A549 (cell line): ENCODE data around the gene LMTK3. TPM values are rescaled to one million over a fixed set of nuclear protein-coding genes. Genes with fewer than 3 reads are reported as not detected.
A peak's percentile ranks its signal among the peaks of the same experiment; 100 is the strongest.

Source experiments
- ATAC-seq, 2 experiments: fragments of 200-7000 bp in 1 of 2; fragments of >200 bp in 1 of 2; cut with Nextera tagmentation in 1 of 2; cut with Tn5 transposase in 1 of 2; 3 replicates each; pipeline versions ENCODE4 v1.8.0 to v1.9.1; 2018 to 2020; ENCODE audit warnings: mild to moderate bottlenecking in 1 of 2, moderate library complexity in 1 of 2
- CTCF ChIA-PET: fragments of 300-600 bp; sonication (Branson Sonifier 250); formaldehyde crosslinking; extraction: SDS; loops from one replicate; lab custom pipeline; 2021; ENCODE audit warnings: antibody characterized with exemption, inconsistent platforms; lab: Yijun Ruan, JAX
- POLR2A ChIA-PET: fragments of 350-600 bp; formaldehyde crosslinking; extraction: SDS; loops from one replicate; lab custom pipeline; 2021; ENCODE audit warnings: antibody characterized with exemption, inconsistent platforms; lab: Yijun Ruan, JAX
- DNase-seq, 2 experiments: peaks; one replicate each; pipeline versions ENCODE4 v3.0.0 to v3.0.0-alpha.2; 2011 to 2016; ENCODE audit warnings: low read depth in 1 of 2, low spot score in 1 of 2
- FAIRE-seq: peaks from 2 replicates; lab custom pipeline; 2011; peaks lifted over from hg19 to GRCh38; lab: Jason Lieb, UNC
- H3K27ac ChIP-seq, 2 experiments: fragments of >200 bp; sonication (Bioruptor Twin); formaldehyde crosslinking; 3 replicates each; pipeline ENCODE4 v1.5.1; 2016 to 2017
- H3K4me1 ChIP-seq: fragments of >200 bp; sonication (Bioruptor Twin); formaldehyde crosslinking; 3 replicates; pipeline ENCODE4 v1.6.1; 2016
- H3K4me2 ChIP-seq: fragments of >200 bp; sonication (Bioruptor Twin); formaldehyde crosslinking; 3 replicates; pipeline ENCODE4 v1.6.1; 2016
- H3K4me3 ChIP-seq: fragments of >200 bp; sonication (Bioruptor Twin); formaldehyde crosslinking; 3 replicates; pipeline ENCODE4 v1.5.1; 2016
- H3K9me3 ChIP-seq: fragments of >200 bp; sonication (Bioruptor Twin); formaldehyde crosslinking; 3 replicates; pipeline ENCODE4 v1.6.1; 2016
- ATOH8 ChIP-seq: fragments of 250-450 bp; sonication (Bioruptor Pico); IDR thresholded peaks from 2 replicates; pipeline ENCODE4 v1.5.0; 2020; ENCODE audit warnings: low read depth, mild to moderate bottlenecking, moderate library complexity
- BCL3 ChIP-seq: fragments of >200 bp; sonication (Bioruptor Twin); formaldehyde crosslinking; IDR thresholded peaks from 3 replicates; pipeline ENCODE4 v1.6.1; 2016
- CBX8 ChIP-seq: fragments of 200-600 bp; sonication (generic); IDR thresholded peaks from 2 replicates; pipeline ENCODE4 v1.6.1; 2016
- CTCF ChIP-seq: fragments of >200 bp; sonication (Bioruptor Twin); formaldehyde crosslinking; IDR thresholded peaks from 3 replicates; pipeline ENCODE4 v1.5.1; 2016
- FOSB ChIP-seq: fragments of 250-450 bp; sonication (Bioruptor Pico); IDR thresholded peaks from 2 replicates; pipeline ENCODE4 v1.5.0; 2020; ENCODE audit warnings: mild to moderate bottlenecking, moderate library complexity
- GATA3 ChIP-seq: IDR thresholded peaks from 2 replicates; pipeline ENCODE4 v1.6.1; 2012; ENCODE audit warnings: borderline replicate concordance
- HDAC2 ChIP-seq: fragments of 200-600 bp; sonication (generic); IDR thresholded peaks from 2 replicates; pipeline ENCODE4 v1.6.1; 2016
- KDM5A ChIP-seq: fragments of 200-600 bp; sonication (generic); IDR thresholded peaks from 2 replicates; pipeline ENCODE4 v1.6.1; 2016; ENCODE audit warnings: antibody characterized with exemption, mild to moderate bottlenecking
- REST ChIP-seq: fragments of 200-600 bp; sonication (generic); IDR thresholded peaks from 2 replicates; pipeline ENCODE4 v1.6.1; 2016; ENCODE audit warnings: antibody characterized with exemption, mild to moderate bottlenecking, moderate library complexity
- RNF2 ChIP-seq: fragments of 200-600 bp; sonication (generic); IDR thresholded peaks from 2 replicates; pipeline ENCODE4 v1.6.1; 2016; ENCODE audit warnings: low read depth, mild to moderate bottlenecking, antibody characterized with exemption, moderate library complexity, borderline replicate concordance
- SMC3 ChIP-seq: fragments of >200 bp; sonication (Bioruptor Twin); formaldehyde crosslinking; IDR thresholded peaks from 3 replicates; pipeline ENCODE4 v1.6.1; 2018; ENCODE audit warnings: inconsistent platforms
- SREBF2 ChIP-seq: fragments of 450-650 bp; IDR thresholded peaks from 2 replicates; pipeline ENCODE4 v1.6.1; 2014; ENCODE audit warnings: mild to moderate bottlenecking, moderate library complexity
- USF2 ChIP-seq: fragments of 450-650 bp; IDR thresholded peaks from 2 replicates; pipeline ENCODE4 v1.6.1; 2014; ENCODE audit warnings: antibody characterized with exemption
- WGBS: methylation state at CpG from one replicate; pipeline ENCODE4 v1.1.6; 2017; ENCODE audit errors: missing lambda C conversion rate; 5-methylcytosine and 5-hydroxymethylcytosine counted together
- polyA plus RNA-seq, 4 experiments: library from polyadenylated mRNA; depleted of rRNA in 3 of 4; stranded (reverse); fragments of >200 nt; fragmentation: RNase III in 1 of 4; extraction: RNeasy Plus Mini Kit Qiagen cat#74134 plus additional on column Dnase treatment in 1 of 4; gene quantifications; 2 replicates in 3 of 4; 3 replicates in 1 of 4; pipeline ENCODE4 v1.2.3, GENCODE V29; 2011 to 2017

LMTK3 gene
- polyA plus RNA-seq, 2 of the 4 experiments (the other 2 are of a cell fraction), result 0.62 to 6.1 TPM

- peaks cover 46% of the 10 kb centered on the region for H3K9me3 ChIP-seq
- H3K4me1 ChIP-seq, result peaks cover 6% of the 10 kb centered on the region
- no peak overlapping the region for H3K27ac ChIP-seq
- DNase-seq, result no peak
- CTCF ChIA-PET, result interaction anchor here (1.0 to 3.0 kb wide), 6 partner anchors 10 to 60 kb away, joined by 3 to 11 read pairs (median 9); partner anchors contain the start of gene SULT2B1
- no peak for FAIRE-seq
- POLR2A ChIA-PET, result interaction anchor here (1.2 kb wide), 1 partner anchor 44 kb away, joined by 5 read pairs; no protein-coding TSS in a partner anchor
- H3K4me2 ChIP-seq, result no peak overlapping the region
- no peak for TF ChIP-seq BCL3
- no peak for TF ChIP-seq SREBF2
- no peak for TF ChIP-seq KDM5A
- no peak for TF ChIP-seq CTCF
- no peak for TF ChIP-seq RNF2
- no peak for TF ChIP-seq HDAC2
- TF ChIP-seq REST, result no peak
- TF ChIP-seq SMC3, result no peak
- TF ChIP-seq USF2, result no peak
- no peak overlapping the region for H3K4me3 ChIP-seq
- ATAC-seq, result no peak
- WGBS, result 18% methylated on average over 2 of the region's 2 CpGs
Observed at GRCh38 chr19:48524221-48524620, 12.6 kb upstream of the LMTK3 start.

- Histone ChIP-seq H3K4me3 (no peak overlapping the region), H3K4me2 (no peak overlapping the region), H3K9me3 (peaks cover 11% of the 10 kb centered on the region), H3K27ac (peak overlapping the region in 1 of 2 experiments; percentile 2; a peak in 1 of 6 replicates), H3K4me1 (peaks cover 14% of the 10 kb centered on the region)
- ATAC-seq, result no peak
- ChIA-PET CTCF (interaction anchor here (0.8 to 10.2 kb wide), 8 partner anchors 9 to 66 kb away, joined by 3 to 101 read pairs (median 5); no protein-coding TSS in a partner anchor), POLR2A (no interaction called here)
- FAIRE-seq, result no peak
- no peak for DNase-seq
- 91% methylated on average over 4 of the region's 4 CpGs for WGBS
- TF ChIP-seq USF2 (no peak), GATA3 (no peak), ATOH8 (CRISPR knock-in tag) (no peak), CTCF (no peak), FOSB (CRISPR knock-in tag) (no peak), CBX8 (no peak)
Observed at GRCh38 chr19:48520134-48520533, 8.5 kb upstream of the LMTK3 start.
